Measurements from ENCODE around the gene ASPDH. TPM values are rescaled to one million over a fixed set of nuclear protein-coding genes. Genes with fewer than 3 reads are reported as not detected.
A peak's percentile ranks its signal among the peaks of the same experiment; 100 is the strongest.

Gene ASPDH
- total and polyA plus RNA-seq, 2 donors (not counting 3 experiments of a cell fraction or from before 2014, with no cell fraction given), result not detected

DNA sequence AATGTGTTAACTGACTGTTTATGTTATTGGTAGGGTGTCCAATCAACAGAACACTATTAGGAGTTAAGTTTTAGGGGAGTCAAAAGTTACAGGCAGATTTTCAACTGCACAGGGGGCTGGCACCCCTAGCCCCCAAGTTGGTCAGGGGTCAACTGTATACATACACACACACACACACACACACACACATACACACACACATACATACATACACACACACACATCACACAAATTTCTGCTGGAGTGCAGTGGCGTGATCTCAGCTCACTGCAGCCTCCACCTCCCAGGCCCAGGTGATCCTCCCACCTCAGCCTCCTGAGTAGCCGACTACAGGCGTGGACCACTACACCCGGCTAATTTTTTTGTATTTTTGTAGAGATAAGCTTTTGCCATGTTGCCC is 44.3 kb upstream of the ASPDH start:
- dilution Hi-C loops (cut with MboI; ENCODE audit: extremely low pct_ligation_motif_present, low sequenced_read_pairs), result no loop called here
- intact Hi-C loops (cut with micrococcal nuclease), result no loop called here
- no peak for TF ChIP-seq POLR2AphosphoS5 (IDR thresholded peaks at IDR 0.05; ENCODE audit: insufficient read depth, low read depth, low read length)
- TF ChIP-seq, protein P1, sequence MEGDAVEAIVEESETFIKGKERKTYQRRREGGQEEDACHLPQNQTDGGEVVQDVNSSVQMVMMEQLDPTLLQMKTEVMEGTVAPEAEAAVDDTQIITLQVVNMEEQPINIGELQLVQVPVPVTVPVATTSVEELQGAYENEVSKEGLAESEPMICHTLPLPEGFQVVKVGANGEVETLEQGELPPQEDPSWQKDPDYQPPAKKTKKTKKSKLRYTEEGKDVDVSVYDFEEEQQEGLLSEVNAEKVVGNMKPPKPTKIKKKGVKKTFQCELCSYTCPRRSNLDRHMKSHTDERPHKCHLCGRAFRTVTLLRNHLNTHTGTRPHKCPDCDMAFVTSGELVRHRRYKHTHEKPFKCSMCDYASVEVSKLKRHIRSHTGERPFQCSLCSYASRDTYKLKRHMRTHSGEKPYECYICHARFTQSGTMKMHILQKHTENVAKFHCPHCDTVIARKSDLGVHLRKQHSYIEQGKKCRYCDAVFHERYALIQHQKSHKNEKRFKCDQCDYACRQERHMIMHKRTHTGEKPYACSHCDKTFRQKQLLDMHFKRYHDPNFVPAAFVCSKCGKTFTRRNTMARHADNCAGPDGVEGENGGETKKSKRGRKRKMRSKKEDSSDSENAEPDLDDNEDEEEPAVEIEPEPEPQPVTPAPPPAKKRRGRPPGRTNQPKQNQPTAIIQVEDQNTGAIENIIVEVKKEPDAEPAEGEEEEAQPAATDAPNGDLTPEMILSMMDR (IDR thresholded peaks at IDR 0.05; ENCODE audit: extremely low read depth in 1 of 2, insufficient read depth in 1 of 2, low read depth in 1 of 2, low read length in 2 of 2), result no peak
- no peak for TF ChIP-seq POLR2A (IDR thresholded peaks at IDR 0.05; ENCODE audit: low read depth, low read length)
- no peak for TF ChIP-seq GATA2 (IDR thresholded peaks at IDR 0.05; ENCODE audit: insufficient read depth, insufficient read length, low read depth, low read length)
- no peak for TF ChIP-seq MYC (IDR thresholded peaks at IDR 0.05; ENCODE audit: low read depth, low read length)
- no peak for TF ChIP-seq FOS (IDR thresholded peaks at IDR 0.05; ENCODE audit: borderline replicate concordance, insufficient read depth, low read length)
- TF ChIP-seq, protein P2, sequence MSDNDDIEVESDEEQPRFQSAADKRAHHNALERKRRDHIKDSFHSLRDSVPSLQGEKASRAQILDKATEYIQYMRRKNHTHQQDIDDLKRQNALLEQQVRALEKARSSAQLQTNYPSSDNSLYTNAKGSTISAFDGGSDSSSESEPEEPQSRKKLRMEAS (IDR thresholded peaks at IDR 0.05; ENCODE audit: insufficient read depth, insufficient read length), result no peak
- TF ChIP-seq JUN (IDR thresholded peaks at IDR 0.05; ENCODE audit: borderline replicate concordance, insufficient read depth, insufficient read length, low read depth), result no peak
- TF ChIP-seq EZH2 (IDR thresholded peaks at IDR 0.05; ENCODE audit: borderline replicate concordance, low read depth, low read length, severe bottlenecking), result no peak
- H3K4me3 ChIP-seq (replicated peaks in 1 of 3; ENCODE audit: insufficient read depth in 1 of 3, low read depth in 1 of 3, low read length in 3 of 3), result no peak overlapping the region
- no peaks in the 10 kb centered on the region for H4K20me1 ChIP-seq (replicated peaks; ENCODE audit: control insufficient read depth, extremely low read depth, insufficient read depth, low read length)
- FAIRE-seq (peak; percentile 50), DNase-seq (ENCODE audit: low read depth, low spot score) (no peak)
- no peaks in the 10 kb centered on the region for H3K79me2 ChIP-seq (ENCODE audit: control insufficient read depth, insufficient read depth, low read length)
- ChIA-PET POLR2A (no interaction called here), CTCF (interaction anchor here (1.9 to 7.3 kb wide), 3 partner anchors 14 to 29 kb away, joined by 5 to 136 read pairs (median 56); no protein-coding TSS in a partner anchor)
- no peak overlapping the region for H3K9ac ChIP-seq (replicated peaks; ENCODE audit: extremely low read depth, insufficient read depth, low read length)
- H3K4me1 ChIP-seq (ENCODE audit: control insufficient read depth, extremely low read depth, insufficient read depth, low read length), result peaks cover 3% of the 10 kb centered on the region
- H3K9me1 ChIP-seq (replicated peaks; ENCODE audit: control insufficient read depth, extremely low read depth, insufficient read depth, low read length), result no peaks in the 10 kb centered on the region
- H3K27ac ChIP-seq (ENCODE audit: insufficient read depth, low read depth, low read length), result no peak overlapping the region
- no peak overlapping the region for H2AFZ ChIP-seq (ENCODE audit: low read depth, low read length)
- no peak overlapping the region for H3K4me2 ChIP-seq (ENCODE audit: insufficient read depth, low read length)
- H3K27me3 ChIP-seq (ENCODE audit: control insufficient read depth in 2 of 2, insufficient read depth in 2 of 2, low read length in 2 of 2), result peaks cover 0 to 3% of the 10 kb centered on the region in 2 experiments
- no TSS peak for BruUV-seq (replicated peaks)
- H3K9me3 ChIP-seq (replicated peaks; ENCODE audit: control insufficient read depth, insufficient read depth, low read length), result no peaks in the 10 kb centered on the region
- no peaks in the 10 kb centered on the region for H3K36me3 ChIP-seq (ENCODE audit: control insufficient read depth in 2 of 2, extremely low read depth in 1 of 2, insufficient read depth in 2 of 2, low read length in 2 of 2)

Measured in endothelial cell of umbilical vein (primary cell).